ENCODE data around the gene SORCS3. TPM values are rescaled to one million over a fixed set of nuclear protein-coding genes. Genes with fewer than 3 reads are reported as not detected.

SORCS3 gene
- total RNA-seq, 4 donors from 2014 or later, result 0.26 to 0.50 (median 0.41) TPM

DNA sequence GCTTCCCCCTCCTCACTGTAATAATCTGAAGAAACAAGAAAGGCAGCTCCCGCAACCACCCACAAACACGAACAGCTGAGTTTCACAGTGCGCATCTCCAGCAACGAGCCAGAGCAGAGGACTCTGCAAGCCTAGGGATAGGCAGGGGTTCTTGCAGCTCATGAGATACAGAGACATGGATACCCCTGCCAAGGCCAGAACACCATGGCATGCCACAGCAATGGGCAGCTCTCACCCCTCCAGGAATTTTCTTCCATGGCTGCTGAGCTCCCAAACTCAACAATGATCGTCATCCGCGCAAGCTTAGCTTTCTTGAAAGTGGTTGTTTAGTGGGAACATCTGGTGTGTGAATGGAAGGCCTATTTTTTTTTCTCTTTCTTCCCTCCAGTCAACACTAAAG, 637.3 kb downstream of the SORCS3 start:
- no peaks in the 10 kb centered on the region for H3K9me3 ChIP-seq
- H3K27ac ChIP-seq (replicated peaks in 1 of 4), result no peak overlapping the region
- 94% methylated on average over 7 of the region's 7 CpGs for WGBS
- DNase-seq (ENCODE audit: extremely low spot score), result no peak
- TF ChIP-seq POLR2A (IDR thresholded peaks at IDR 0.05; ENCODE audit: low read depth) (no peak), EP300 (IDR thresholded peaks at IDR 0.05) (no peak), POLR2AphosphoS5 (IDR thresholded peaks at IDR 0.05) (no peak)
- TF ChIP-seq, protein P1, sequence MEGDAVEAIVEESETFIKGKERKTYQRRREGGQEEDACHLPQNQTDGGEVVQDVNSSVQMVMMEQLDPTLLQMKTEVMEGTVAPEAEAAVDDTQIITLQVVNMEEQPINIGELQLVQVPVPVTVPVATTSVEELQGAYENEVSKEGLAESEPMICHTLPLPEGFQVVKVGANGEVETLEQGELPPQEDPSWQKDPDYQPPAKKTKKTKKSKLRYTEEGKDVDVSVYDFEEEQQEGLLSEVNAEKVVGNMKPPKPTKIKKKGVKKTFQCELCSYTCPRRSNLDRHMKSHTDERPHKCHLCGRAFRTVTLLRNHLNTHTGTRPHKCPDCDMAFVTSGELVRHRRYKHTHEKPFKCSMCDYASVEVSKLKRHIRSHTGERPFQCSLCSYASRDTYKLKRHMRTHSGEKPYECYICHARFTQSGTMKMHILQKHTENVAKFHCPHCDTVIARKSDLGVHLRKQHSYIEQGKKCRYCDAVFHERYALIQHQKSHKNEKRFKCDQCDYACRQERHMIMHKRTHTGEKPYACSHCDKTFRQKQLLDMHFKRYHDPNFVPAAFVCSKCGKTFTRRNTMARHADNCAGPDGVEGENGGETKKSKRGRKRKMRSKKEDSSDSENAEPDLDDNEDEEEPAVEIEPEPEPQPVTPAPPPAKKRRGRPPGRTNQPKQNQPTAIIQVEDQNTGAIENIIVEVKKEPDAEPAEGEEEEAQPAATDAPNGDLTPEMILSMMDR (IDR thresholded peaks at IDR 0.05), result no peak
- no peaks in the 10 kb centered on the region for H3K36me3 ChIP-seq
- intact Hi-C loops (cut with DNase I), result no loop called here
- no peaks in the 10 kb centered on the region for H3K4me1 ChIP-seq
- H3K4me3 ChIP-seq, result no peak overlapping the region
- H3K27me3 ChIP-seq, result no peaks in the 10 kb centered on the region

DNA sequence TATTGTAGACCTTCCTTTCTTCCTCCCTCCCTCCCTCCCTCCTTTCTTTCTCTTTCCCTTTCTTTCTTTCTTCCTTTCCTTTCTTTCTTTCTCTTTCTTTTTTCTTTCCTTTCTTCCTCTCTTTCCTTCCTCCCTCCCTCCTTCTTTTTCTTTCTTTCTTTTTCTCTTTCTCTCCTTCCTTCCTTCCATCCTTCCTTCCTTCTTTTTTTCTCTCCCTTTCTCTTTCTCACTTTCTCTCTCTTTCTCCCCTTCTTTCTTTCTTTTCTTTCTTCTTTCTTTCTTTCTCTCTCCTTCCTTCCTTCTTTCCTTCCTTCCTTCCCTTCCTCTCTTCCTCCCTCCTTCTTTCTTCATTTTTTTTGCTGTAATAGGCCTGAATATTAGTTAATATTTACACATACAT, 638.0 kb downstream of the SORCS3 start:
- intact Hi-C loops (cut with DNase I), result no loop called here
- no peak for DNase-seq (ENCODE audit: extremely low spot score)
- Histone ChIP-seq H3K27me3 (no peaks in the 10 kb centered on the region), H3K4me1 (no peaks in the 10 kb centered on the region), H3K9me3 (no peaks in the 10 kb centered on the region), H3K27ac (replicated peaks in 1 of 4) (no peak overlapping the region), H3K4me3 (no peak overlapping the region), H3K36me3 (no peaks in the 10 kb centered on the region)
- TF ChIP-seq EP300 (IDR thresholded peaks at IDR 0.05), result no peak
- TF ChIP-seq, protein P1 (IDR thresholded peaks at IDR 0.05), result no peak
- no peak for TF ChIP-seq POLR2A (IDR thresholded peaks at IDR 0.05; ENCODE audit: low read depth)
- no peak for TF ChIP-seq POLR2AphosphoS5 (IDR thresholded peaks at IDR 0.05)

DNA sequence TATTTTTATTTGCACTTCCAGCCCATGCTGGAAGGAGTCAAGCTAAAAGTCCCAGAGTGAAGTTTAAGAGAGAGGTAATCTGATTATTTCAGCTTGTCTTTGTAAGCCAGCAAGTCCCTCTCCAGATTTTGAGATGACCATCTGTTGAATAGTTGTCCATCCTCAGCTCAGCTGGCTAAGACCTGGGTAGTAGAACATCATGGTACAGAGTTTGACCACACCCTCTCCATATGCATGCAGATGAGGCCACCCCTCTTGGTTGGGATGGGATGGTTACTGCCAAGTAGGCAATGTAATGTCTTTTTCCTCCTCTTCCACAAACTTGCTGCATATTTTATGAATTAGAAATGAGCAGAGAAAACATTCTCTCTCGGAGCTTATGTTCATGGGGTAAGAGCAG, 639.8 kb downstream of the SORCS3 start:
- TF ChIP-seq, protein P1 (IDR thresholded peaks at IDR 0.05), result no peak
- no peak for TF ChIP-seq POLR2A (IDR thresholded peaks at IDR 0.05; ENCODE audit: low read depth)
- no peak for TF ChIP-seq EP300 (IDR thresholded peaks at IDR 0.05)
- TF ChIP-seq POLR2AphosphoS5 (IDR thresholded peaks at IDR 0.05), result no peak
- intact Hi-C loops (cut with DNase I), result no loop called here
- Histone ChIP-seq H3K27ac (replicated peaks in 1 of 4) (no peak overlapping the region), H3K4me3 (no peak overlapping the region), H3K4me1 (peaks cover 0 to 5% (median 2%) of the 10 kb centered on the region in 4 donors), H3K9me3 (no peaks in the 10 kb centered on the region), H3K36me3 (no peaks in the 10 kb centered on the region), H3K27me3 (no peaks in the 10 kb centered on the region)
- no peak for DNase-seq (ENCODE audit: extremely low spot score)
- WGBS, result 64% methylated on average over 1 of the region's 1 CpG

DNA sequence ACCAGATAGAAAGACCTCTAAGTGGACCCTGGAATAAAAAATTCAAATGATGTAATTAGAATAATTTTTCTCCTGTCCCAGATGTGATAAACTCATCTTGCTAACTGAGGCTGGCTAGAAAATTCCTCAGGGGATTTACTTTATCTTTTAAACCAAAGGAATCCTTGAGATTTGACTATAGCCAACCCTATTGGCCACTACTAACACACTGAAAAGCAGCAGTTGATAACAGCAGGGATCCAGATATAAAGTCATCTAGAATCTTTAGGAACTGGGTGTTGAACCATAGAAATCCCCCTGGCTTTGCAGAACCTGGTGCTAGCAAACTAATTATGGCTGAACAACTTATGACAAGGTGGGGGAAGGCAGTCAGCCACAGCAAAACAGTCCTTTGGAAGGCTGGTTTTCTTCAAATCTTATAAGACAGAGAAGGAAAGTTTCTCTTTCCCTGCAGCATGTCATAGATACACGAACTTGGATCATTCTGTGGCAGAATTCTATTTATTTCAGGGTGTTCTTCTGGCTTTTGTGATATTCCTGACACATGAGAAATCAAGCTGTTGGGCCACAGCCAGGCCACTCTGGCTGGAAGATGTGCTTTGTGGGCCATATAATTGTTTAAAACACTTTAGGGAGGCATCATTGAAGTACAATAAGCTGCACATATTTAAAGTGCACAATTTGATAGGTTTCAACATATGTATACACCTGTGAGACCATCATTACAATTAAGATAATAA, 643.6 kb downstream of the SORCS3 start:
- 0% methylated on average over 1 of the region's 1 CpG for WGBS
- no peaks in the 10 kb centered on the region for H3K27me3 ChIP-seq

More for the DNA sequence above, 643.6 kb downstream of the SORCS3 start:
- no peak for DNase-seq (ENCODE audit: extremely low spot score)
- intact Hi-C loops (cut with DNase I), result no loop called here
- Histone ChIP-seq H3K4me1 (peaks cover 0 to 5% (median 2%) of the 10 kb centered on the region in 4 donors), H3K27ac (replicated peaks in 1 of 4) (no peak overlapping the region), H3K36me3 (no peaks in the 10 kb centered on the region), H3K4me3 (no peak overlapping the region), H3K9me3 (no peaks in the 10 kb centered on the region)
- TF ChIP-seq POLR2AphosphoS5 (IDR thresholded peaks at IDR 0.05), result no peak
- no peak for TF ChIP-seq EP300 (IDR thresholded peaks at IDR 0.05)
- no peak for TF ChIP-seq POLR2A (IDR thresholded peaks at IDR 0.05; ENCODE audit: low read depth)
- TF ChIP-seq, protein P1 (IDR thresholded peaks at IDR 0.05), result no peak

Data from esophagus muscularis mucosa (tissue), 4 donors.